Left lobe of liver (tissue), 1 donor: ENCODE measurements around the gene SFRP4. TPM values are rescaled to one million over a fixed set of nuclear protein-coding genes. Genes with fewer than 3 reads are reported as not detected.

Experiments used
- total RNA-seq: library from RNA; stranded (reverse); gene quantifications from one replicate; pipeline ENCODE4 v1.2.1, GENCODE V29; 2021
- donor health status: DM: no; HTN: yes; CAD: no.

The SFRP4 gene
- total RNA-seq, 1 donor from 2014 or later = 0.05 TPM

Other genes with a start within 250 kb of the SFRP4 start
- not detected for gene GPR141, start 233.1 kb downstream of the SFRP4 start, total RNA-seq
- not detected for gene NME8, start 68.2 kb downstream of the SFRP4 start, total RNA-seq
- 7.9 TPM for gene EPDR1, start 3.8 kb upstream of the SFRP4 start, total RNA-seq